ENCODE results near the gene KCNAB1.
"Not testable (repeated sequence)": the region's sequence is repeated elsewhere in the genome, so short reads cannot be mapped to it uniquely, and the experiment has no call there.

Gene KCNAB1

DNA sequence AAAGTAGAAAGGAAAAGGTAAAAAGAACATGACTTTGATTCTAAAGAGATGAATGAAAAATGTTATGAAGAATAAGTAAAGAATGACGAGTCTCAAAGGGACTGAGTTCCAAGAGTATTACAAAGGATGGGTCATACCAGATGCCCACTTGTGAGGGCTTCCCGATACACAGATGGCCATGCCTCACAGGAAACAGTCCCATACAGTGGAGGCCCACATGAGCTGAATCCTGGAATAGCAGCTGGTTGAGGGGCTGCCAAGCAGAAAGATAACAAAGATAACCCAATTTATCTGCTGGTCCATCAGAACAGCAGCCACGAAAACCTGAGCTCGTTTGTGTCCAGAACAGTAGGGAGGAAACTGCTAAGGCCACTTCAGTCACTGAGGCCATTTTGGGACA, 430.9 kb downstream of the KCNAB1 start:
- DNase-seq = no peak

GRCh38 chr3:156551746-156552145, 431.4 kb downstream of the KCNAB1 start:
- DNase-seq = no peak

DNA sequence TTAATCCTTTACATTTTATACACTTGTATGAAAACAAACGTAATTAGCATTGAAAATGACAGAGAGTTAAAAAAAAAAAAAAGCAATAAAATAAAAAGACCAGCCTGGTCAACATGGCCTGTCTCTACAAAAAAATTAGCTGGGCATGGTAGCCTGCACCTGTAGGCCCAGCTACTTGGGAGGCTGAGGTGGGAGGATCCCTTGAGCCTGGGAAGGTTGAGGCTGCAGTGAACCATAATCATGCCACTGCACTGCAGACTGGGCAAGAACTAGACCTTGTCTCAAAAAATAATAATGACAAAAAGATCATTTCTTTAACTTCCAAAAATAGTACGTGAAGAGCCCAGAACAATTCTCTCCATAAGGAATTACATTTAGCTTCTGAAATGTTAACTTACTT, 432.6 kb downstream of the KCNAB1 start:
- DNase-seq = no peak

DNA sequence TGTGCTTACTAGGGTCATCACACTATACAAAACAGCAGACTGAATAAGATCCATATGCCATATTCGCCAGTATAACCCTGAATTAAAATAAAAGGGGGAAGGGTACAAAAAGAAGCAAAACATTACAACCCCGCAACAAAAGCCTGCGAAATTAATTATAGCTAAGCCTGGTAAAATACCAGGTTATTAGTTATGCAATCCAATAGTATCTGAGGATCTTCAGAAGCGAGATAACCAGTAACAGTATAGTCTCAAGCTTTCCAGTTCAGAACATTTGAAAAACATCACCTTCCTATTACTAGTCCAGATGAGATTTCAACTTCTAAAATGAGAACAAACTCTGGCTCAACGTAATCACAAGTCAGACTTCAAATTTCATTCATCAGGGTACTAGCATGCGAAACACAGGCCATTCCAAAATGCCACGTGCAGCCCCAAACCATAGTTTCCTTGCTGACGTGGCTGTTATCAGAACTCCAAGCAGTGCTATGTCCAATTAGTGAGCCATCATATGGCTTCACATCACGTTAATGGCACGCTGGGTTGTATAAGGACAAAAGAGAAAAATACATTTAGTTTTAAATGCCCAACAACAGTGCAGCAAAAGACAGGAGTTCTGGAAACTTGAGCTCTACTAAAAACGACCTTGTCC, 433.5 kb downstream of the KCNAB1 start:
- no peak for DNase-seq

DNA sequence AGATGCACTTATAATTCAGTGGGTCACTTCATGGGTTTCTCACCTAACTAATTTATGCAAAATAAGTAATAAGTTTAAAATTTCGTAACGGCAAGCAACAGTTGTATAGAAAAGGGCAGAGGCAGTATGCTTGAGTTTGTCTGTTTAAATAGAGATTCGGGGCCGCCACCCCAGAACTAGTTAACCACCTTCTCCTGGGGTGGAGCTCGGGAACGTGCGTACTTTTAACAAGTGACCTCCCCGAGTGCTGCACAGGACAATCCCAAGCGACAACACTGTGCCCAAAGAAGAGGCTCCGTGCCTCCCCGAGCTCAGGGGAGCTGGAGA, 434.1 kb downstream of the KCNAB1 start:
- DNase-seq = no peak

DNA sequence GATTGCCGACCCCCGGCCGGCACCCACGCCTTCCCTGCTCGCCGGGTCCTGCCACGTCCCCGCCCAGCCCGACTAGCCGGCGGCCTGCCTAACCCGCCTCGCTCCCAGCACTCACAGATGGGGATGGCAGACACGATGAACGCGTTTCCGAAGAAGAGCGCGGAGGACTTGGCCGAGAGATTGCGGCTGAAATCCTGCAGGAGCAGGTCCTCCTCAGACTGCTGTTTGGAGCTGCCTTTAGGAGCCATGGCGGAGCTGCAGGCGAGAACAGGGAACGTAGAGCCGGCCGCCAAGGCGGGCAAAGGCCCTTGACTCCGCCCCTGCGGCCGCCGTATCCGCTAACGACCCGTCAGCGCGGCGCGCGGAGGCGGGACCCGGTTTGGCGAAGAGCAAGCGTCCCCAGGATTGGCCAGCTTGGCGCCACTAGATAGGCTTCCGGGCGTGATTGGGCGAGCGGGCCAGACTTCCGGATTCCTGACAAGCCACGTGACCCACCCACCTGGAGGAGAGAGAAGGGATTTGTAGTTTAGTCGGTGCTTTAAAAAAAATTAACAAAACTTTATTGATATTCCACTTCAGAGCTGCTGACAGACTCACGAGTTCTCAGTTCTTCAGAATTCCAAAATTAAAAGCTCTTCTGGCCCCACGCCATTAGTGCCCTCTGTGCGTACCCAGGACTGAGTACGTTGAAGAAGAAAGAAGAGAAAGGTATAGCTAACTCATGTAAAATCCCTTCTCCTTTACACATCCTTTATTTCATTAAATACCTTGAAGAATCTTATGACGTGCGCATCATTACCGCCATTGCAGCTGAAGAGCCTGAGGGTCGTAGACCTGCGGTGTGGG, 434.7 kb downstream of the KCNAB1 start, which contains the start of gene SSR3:
Gene SSR3 (minus strand): TSS at position 276 of the 846 bp plus-strand sequence. CDS start 28 bp downstream, at position 248.
- DNase-seq = peak; percentile 97

GRCh38 chr3:156558389-156558788, 438.0 kb downstream of the KCNAB1 start:
- DNase-seq = peak; percentile 5

DNA sequence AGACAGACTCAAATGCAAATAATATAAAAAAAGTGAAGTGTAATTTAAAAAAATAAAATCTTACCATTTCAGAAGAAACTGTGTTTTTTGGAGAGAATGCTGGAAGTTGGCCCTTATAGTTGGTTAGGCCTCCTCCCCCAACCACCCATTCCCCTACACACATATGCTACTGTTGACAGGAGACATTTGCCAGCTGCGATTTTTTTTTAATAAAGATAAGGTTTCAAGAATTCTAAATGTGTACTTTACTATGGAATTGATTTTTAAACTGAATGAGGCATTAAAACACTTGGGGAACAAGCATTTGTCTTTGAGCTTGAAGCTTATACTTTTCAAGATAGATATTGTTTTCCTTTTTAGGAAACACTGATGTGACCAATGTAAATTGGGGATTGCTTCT, 438.9 kb downstream of the KCNAB1 start:
- DNase-seq = no peak

DNA sequence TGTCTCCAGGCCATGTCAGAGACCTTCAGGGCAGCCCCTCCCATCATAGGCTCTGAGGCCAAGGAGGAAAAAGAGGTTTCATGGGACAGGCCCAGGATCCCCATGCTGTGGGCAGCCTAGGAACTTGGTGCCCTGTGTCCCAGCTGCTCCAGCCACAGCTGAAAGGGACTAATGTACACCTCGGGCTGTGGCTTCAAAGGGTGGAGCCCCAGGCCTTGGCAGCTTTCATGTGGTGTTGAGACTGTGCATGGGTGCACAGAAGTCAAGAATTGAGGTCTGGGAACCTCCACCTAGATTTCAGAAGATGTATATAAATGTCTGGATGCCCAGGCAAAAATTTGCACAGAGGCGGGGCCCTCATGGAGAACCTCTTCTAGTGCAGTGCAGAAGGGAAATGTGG, 441.2 kb downstream of the KCNAB1 start:
- no peak for DNase-seq

DNA sequence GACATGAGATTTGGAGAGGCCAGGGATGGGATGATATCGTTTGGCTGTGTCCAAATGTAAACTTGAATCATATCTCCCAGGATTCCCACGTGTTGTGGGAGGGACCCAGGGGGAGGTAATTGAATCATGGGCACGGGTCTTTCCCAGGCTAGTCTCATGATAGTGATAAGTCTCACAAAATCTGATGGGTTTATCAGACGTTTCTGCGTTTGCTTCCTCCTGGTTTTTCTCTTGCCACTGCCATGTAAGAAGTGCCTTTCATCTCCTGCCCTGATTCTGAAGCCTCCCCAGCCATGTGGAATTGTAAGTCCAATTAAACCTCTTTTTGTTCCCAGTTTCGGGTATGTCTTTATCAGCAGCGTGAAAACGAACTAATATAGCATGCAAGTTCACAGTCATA, 442.1 kb downstream of the KCNAB1 start:
- not testable (repeated sequence) for DNase-seq

- no peak for DNase-seq
Measured at GRCh38 chr3:156563900-156564682, 443.7 kb downstream of the KCNAB1 start.

DNA sequence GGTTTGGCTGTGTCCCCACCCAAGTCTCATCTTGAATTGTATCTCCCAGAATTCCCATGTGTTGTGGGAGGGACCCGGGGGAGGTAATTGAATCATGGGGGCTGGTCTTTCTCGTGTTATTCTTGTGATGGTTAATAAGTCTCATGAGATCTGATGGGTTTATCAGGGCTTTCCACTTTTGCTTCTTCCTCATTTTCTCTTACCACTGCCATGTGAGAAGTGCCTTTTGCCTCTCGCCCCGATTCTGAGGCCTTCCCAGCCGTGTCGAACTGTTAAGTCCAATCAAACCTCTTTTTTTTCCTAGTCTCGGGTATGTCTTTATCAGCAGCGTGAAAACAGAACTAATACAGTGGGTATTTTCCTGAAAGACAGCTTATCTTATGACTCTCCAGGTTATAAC, 448.6 kb downstream of the KCNAB1 start:
- DNase-seq = not testable (repeated sequence)

DNA sequence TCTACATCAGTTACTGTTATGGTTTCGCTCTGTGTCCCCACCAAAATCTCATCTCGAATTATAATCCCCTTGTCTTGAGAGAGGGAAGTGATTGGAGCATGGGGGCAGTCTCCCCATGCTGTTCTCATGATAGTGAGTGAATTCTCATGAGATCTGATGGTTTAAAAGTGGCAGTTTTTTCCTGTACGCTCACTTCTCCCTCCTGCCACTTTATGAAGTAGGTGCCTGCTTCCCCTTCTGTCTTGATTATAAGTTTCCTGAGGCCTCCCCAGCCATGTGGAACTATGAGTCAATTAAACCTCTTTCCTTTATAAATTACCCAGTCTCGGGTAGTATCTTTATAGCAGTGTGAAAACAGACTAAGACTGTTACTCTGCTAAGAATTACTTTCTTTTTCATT, 449.5 kb downstream of the KCNAB1 start:
- not testable (repeated sequence) for DNase-seq

GRCh38 chr3:156575641-156576040, 455.3 kb downstream of the KCNAB1 start:
- no peak for DNase-seq

DNA sequence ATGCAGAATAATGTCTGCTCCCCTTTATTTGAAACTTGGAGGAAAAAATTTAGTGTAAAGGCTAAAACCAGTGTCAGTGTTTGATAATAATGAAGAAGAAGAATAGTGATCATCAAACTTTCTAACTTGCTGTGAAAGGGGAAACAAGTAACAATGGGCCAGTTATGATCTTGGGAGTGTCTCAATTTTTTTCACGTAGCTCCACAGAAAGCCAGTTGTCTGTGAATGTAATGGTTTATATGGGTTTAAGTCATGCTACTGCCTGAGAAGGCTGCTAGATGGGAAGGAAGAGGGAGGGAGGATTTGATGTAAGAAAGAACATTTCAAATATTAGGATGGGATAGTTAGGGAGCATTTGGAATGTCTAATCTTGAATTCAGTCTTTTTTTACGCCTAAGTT, 455.7 kb downstream of the KCNAB1 start:
- no peak for DNase-seq

GRCh38 chr3:156576651-156577348, 456.4 kb downstream of the KCNAB1 start:
- no peak for DNase-seq

- no peak for DNase-seq
Measured at GRCh38 chr3:156577736-156578135, 457.4 kb downstream of the KCNAB1 start.

GRCh38 chr3:156579427-156579851, 459.1 kb downstream of the KCNAB1 start:
- DNase-seq = no peak

- no peak for DNase-seq
Measured at GRCh38 chr3:156581033-156581432, 460.7 kb downstream of the KCNAB1 start.

GRCh38 chr3:156581954-156582353, 461.6 kb downstream of the KCNAB1 start:
- DNase-seq = no peak

DNA sequence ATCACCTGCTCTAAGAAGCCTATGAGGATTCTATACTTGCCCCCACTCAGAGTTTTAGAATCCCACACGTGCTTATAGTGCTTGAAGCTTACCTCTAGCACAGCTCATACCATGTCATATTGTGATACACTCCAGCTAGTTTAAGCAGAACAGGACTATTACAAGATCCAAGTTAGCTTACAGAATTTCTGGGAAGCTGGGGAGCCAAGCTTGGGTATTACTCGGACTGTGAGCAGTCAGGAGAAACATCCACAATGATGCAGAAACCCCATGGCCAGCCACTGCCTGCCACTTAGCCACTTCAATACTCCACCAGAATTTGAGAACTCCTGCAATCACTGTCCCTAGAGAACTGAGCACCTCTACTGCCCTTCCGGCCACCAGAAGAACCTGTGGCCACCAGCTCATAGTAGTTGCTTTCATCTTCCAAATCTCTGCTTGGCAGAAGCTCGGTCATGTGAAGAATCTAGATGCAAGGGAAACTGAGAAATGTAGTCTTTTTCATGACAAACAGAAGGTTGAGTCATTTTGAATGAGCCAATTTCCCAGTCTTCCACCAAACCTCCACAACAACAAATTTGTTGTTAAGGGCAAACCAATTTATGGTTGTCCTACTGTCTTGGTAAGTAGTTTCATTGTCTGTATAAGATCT, 462.3 kb downstream of the KCNAB1 start:
- DNase-seq = no peak

DNA sequence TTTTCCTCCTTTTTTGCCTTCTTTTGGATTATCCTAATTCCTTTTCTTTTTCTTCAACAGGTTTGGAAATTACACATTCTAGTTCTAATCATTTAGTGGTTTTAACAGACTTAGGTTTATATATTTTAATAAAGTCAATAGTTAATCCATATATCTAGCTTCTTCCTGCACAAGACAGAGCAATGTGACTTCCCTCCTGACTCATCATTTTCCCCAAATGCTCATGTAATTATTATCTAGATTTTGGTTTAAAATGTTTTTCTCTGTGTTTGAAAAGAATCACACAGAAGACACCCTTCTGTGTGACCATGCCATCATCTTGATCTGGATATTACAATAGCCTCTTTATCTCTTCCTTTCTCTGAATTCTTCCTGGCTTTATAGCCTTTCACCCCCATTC, 463.1 kb downstream of the KCNAB1 start:
- no peak for DNase-seq

All from DMS79 (cell line).